Measurements from ENCODE around the gene SORT1. TPM values are rescaled to one million over a fixed set of nuclear protein-coding genes. Genes with fewer than 3 reads are reported as not detected.
A peak's percentile ranks its signal among the peaks of the same experiment; 100 is the strongest.

The SORT1 gene
- total RNA-seq (2012; rRNA removed) (16.7 and 18.9 TPM in 2 replicates), polyA plus RNA-seq (2012; rRNA removed) (13.7 and 15.8 TPM in 2 replicates), Bru-seq, nascent RNA (percentile 87 among the genes with signal in this experiment), BruChase-seq, experiment 1, labeled RNA remaining after a 6-hour chase (percentile 88 among the genes with signal in this experiment), BruChase-seq, experiment 2, labeled RNA remaining after a 2-hour chase (percentile 77 among the genes with signal in this experiment)
- 6.4 and 8.4 TPM in 2 replicates for polyA plus RNA-seq (2012; cell fraction: cytosol; rRNA removed)
- polyA plus RNA-seq (2012; cell fraction: nucleus; rRNA removed; ENCODE audit: low replicate concordance) = 4.3 and 13.9 TPM in 2 replicates
- long read RNA-seq, full-length matches to known transcripts = 52 of 111 reads
- long read RNA-seq, partial matches to known transcripts = 8 of 111 reads
- long read RNA-seq, other reads (novel, unspliced or antisense) = 51 of 111 reads

DNA sequence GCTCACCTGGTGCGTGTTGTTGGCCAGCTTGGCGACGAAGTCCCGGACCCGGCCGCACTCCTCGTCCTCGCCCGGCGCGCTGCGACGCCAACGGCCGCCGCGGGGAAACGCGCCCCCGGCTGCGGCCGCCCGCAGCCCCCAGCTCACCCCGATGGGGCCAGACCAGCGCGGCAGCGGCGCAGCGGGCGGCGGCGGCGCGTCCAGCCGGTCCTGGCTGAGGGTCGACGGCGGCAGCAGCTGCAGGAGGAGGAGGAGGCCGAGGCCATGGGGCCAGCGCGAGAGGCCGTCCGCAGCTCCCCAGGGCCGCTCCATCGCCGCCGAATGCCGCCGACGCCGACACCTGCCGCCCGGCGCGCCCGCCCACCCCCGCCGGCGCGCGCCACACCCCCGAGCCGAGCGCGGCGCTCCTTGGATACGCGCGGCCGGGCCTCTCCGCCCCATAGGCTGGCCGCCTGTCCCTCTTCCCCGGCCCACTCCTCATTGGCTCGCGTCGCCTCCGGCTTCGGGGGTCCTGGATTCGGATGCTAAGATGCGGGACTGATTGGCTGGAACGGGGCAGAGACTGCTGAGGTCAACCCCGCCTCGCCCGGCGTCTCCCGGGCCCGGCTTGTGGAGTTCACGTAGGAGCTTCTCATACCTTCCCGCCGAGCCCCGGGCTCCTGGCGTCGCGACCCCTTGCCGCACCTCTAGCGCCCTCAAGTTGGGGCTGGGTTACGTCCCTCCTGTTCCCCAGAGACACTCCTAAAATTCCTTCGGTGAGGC, at the start of gene SORT1:
TSS of gene SORT1 (minus strand) at position 338 of the 762 bp plus-strand sequence. CDS start at position 312, 26 bp downstream.
- Histone ChIP-seq H4K20me1 (ENCODE audit: insufficient read depth, low read length) (peaks cover 4% of the 10 kb centered on the region; the same call in 1 of the 2 replicates), H4K91ac (ENCODE audit: insufficient read depth, low read depth, low read length) (peak within 1 kb of the TSS; percentile 50), H3K4me2 (ENCODE audit: low read depth, low read length) (peak within 1 kb of the TSS; percentile 84), H3K4me1 (ENCODE audit: control insufficient read depth, insufficient read depth, low read length) (peaks cover 12% of the 10 kb centered on the region), H2AK5ac (ENCODE audit: low read depth, low read length) (peak within 1 kb of the TSS; percentile 48; the same call in 1 of the 2 replicates), H2AFZ (replicated peaks; ENCODE audit: low read length, poor library complexity) (peak within 1 kb of the TSS; percentile 94), H3K4me3 (ENCODE audit: insufficient read depth, low read depth, low read length) (peak within 1 kb of the TSS; percentile 78), H3K9me1 (ENCODE audit: insufficient read depth, low read length) (peaks cover 10% of the 10 kb centered on the region), H2BK5ac (ENCODE audit: low read depth, low read length, poor library complexity, severe bottlenecking) (peak within 1 kb of the TSS; percentile 72), H3K56ac (ENCODE audit: extremely low read depth, insufficient read depth, low read length) (peak within 1 kb of the TSS; percentile 45; the same call in 1 of the 2 replicates), H3K14ac (replicated peaks; ENCODE audit: low read depth, low read length) (peak within 1 kb of the TSS; percentile 67), H3K79me1 (ENCODE audit: low read depth in 1 of 2, low read length in 2 of 2) (peaks cover 3 to 37% of the 10 kb centered on the region in 2 experiments), H2BK120ac (ENCODE audit: low read depth, low read length) (peak within 1 kb of the TSS; percentile 60), H3K9me3 (ENCODE audit: control insufficient read depth, insufficient read depth, low read length) (no peaks in the 10 kb centered on the region), H2BK15ac (ENCODE audit: low read depth, low read length) (peak within 1 kb of the TSS; percentile 19; the same call in 1 of the 3 replicates), H2AK9ac (replicated peaks; ENCODE audit: low read depth, low read length, poor library complexity) (peak within 1 kb of the TSS; percentile 76), H3K9ac (ENCODE audit: low read depth, low read length) (peak within 1 kb of the TSS; percentile 82), H3K23ac (ENCODE audit: low read depth, low read length) (peak within 1 kb of the TSS; percentile 73), H3K4ac (ENCODE audit: low read depth, low read length) (peak within 1 kb of the TSS; percentile 65), H3K27ac (ENCODE audit: insufficient read depth, low read length) (peak within 1 kb of the TSS; percentile 74), H3K36me3 (ENCODE audit: control insufficient read depth, insufficient read depth, low read length) (peaks cover 3% of the 10 kb centered on the region), H4K8ac (ENCODE audit: low read depth in 2 of 2, low read length in 2 of 2) (peak within 1 kb of the TSS; percentile 61 to 72; a peak in 3 of 4 replicates), H2BK20ac (ENCODE audit: low read depth, low read length) (peak within 1 kb of the TSS; percentile 54), H3K27me3 (ENCODE audit: control insufficient read depth, insufficient read depth, low read length) (no peaks in the 10 kb centered on the region), H4K5ac (ENCODE audit: low read depth, low read length) (peak within 1 kb of the TSS; percentile 58), H3K18ac (ENCODE audit: low read depth, low read length) (peak within 1 kb of the TSS; percentile 14)
- 1% methylated on average over 51 of the region's 98 CpGs; no CpG with 5 or more reads in 1 of the 2 experiments for WGBS, 2 experiments (ENCODE audit: extremely low coverage in 2 of 2, insufficient read length in 1 of 2)
- TF ChIP-seq POLR2A (IDR thresholded peaks at IDR 0.05; ENCODE audit: low read depth, low read length) = 0 out of 2 replicates have a peak, but pooled peaks have one; percentile 30
- TF ChIP-seq CEBPB (IDR thresholded peaks at IDR 0.05; ENCODE audit: low read depth, low read length) = no peak
- peak; percentile 67; the same call in 1 of the 2 replicates for TF ChIP-seq FOS (IDR thresholded peaks at IDR 0.05; ENCODE audit: low read depth, low read length)
- TF ChIP-seq MAFK (IDR thresholded peaks at IDR 0.05; ENCODE audit: low read depth, low read length) = no peak
- 0 out of 2 replicates have a peak, but pooled peaks have one; percentile 9 for TF ChIP-seq SMC3 (IDR thresholded peaks at IDR 0.05; ENCODE audit: low read depth, low read length)
- no peak for TF ChIP-seq RFX5 (IDR thresholded peaks at IDR 0.05; ENCODE audit: low read depth, low read length)
- no peak for TF ChIP-seq NFE2L2 (IDR thresholded peaks at IDR 0.05; ENCODE audit: low read depth, low read length)
- peak; percentile 40; the same call in 1 of the 2 replicates for TF ChIP-seq MXI1 (IDR thresholded peaks at IDR 0.05; ENCODE audit: borderline replicate concordance, low read depth, low read length)
- TF ChIP-seq RCOR1 (IDR thresholded peaks at IDR 0.05; ENCODE audit: insufficient replicate concordance, low read length) = peak; percentile 62
- TF ChIP-seq, protein P1, sequence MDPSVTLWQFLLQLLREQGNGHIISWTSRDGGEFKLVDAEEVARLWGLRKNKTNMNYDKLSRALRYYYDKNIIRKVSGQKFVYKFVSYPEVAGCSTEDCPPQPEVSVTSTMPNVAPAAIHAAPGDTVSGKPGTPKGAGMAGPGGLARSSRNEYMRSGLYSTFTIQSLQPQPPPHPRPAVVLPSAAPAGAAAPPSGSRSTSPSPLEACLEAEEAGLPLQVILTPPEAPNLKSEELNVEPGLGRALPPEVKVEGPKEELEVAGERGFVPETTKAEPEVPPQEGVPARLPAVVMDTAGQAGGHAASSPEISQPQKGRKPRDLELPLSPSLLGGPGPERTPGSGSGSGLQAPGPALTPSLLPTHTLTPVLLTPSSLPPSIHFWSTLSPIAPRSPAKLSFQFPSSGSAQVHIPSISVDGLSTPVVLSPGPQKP (IDR thresholded peaks at IDR 0.05; ENCODE audit: borderline replicate concordance, low read depth, low read length) = no peak
- peak; percentile 72; the same call in 1 of the 2 replicates for TF ChIP-seq MAZ (IDR thresholded peaks at IDR 0.05; ENCODE audit: borderline replicate concordance, low read depth, low read length)
- in situ Hi-C loops (cut with MboI; ENCODE audit: low sequenced_read_pairs) = loop anchor here (5.0 kb wide), 1 partner anchor 120 kb away; no protein-coding TSS in a partner anchor
- ATAC-seq (ENCODE audit: low read depth) (peak; percentile 96), DNase-seq (peak; percentile 83)
- ChIA-PET POLR2A (ENCODE audit: unreplicated experiment) (interaction anchor here (0.6 kb wide), 1 partner anchor 161 kb away, joined by 4 read pairs; no protein-coding TSS in a partner anchor), CTCF (interaction anchor here (0.5 to 1.3 kb wide), 8 partner anchors 115 to 199 kb away, joined by 3 to 7 read pairs (median 3); partner anchors contain the start of gene PSRC1)
- dilution Hi-C loops (cut with HindIII; ENCODE audit: low sequenced_read_pairs, unreplicated experiment) = no loop called here
- intact Hi-C loops (cut with micrococcal nuclease) = loop anchor here (1.0 to 5.0 kb wide), 3 partner anchors 51 to 285 kb away; a partner anchor contains a TSS
- no TSS peak for BruUV-seq (replicated peaks)
